ENCODE measurements around the gene ZNF346. TPM values are rescaled to one million over a fixed set of nuclear protein-coding genes. Genes with fewer than 3 reads are reported as not detected.
A peak's percentile ranks its signal among the peaks of the same experiment; 100 is the strongest.
"Not testable (repeated sequence)": the region's sequence is repeated elsewhere in the genome, so short reads cannot be mapped to it uniquely, and the experiment has no call there.

Gene ZNF346
- total RNA-seq, 3 donors from 2014 or later (not counting 1 experiment from before 2014, with no cell fraction given): 20.2 to 27.9 (median 21.6) TPM

GRCh38 chr5:176996780-176997179 is 25.7 kb upstream of the ZNF346 start:
- H3K9me3 ChIP-seq (ENCODE audit: control insufficient read depth, insufficient read depth, low read length): no peaks in the 10 kb centered on the region
- TF ChIP-seq CTCF (IDR thresholded peaks at IDR 0.05): no peak
- no peaks in the 10 kb centered on the region for H3K9me3 Mint-ChIP-seq
- H3K36me3 ChIP-seq (ENCODE audit: control insufficient read depth, insufficient read depth, low read length): no peaks in the 10 kb centered on the region
- H3K27me3 ChIP-seq (ENCODE audit: control insufficient read depth, insufficient read depth, low read length): no peaks in the 10 kb centered on the region
- intact Hi-C loops (cut with micrococcal nuclease): no loop called here
- no peaks in the 10 kb centered on the region for H3K27me3 Mint-ChIP-seq (ENCODE audit: low read depth in 2 of 2)
- peaks cover 38 to 54% of the 10 kb centered on the region in 2 donors for H3K4me1 Mint-ChIP-seq
- H3K4me3 Mint-ChIP-seq: no peak overlapping the region
- ATAC-seq (no peak), DNase-seq (no peak)
- H3K27ac ChIP-seq (ENCODE audit: low read length): no peak overlapping the region
- H3K4me1 ChIP-seq (ENCODE audit: control insufficient read depth, insufficient read depth, low read length): peaks cover 6% of the 10 kb centered on the region
- peak overlapping the region; percentile 35 to 52 for H3K27ac Mint-ChIP-seq
- H3K36me3 Mint-ChIP-seq: no peaks in the 10 kb centered on the region
- WGBS (ENCODE audit: insufficient coverage): 96% methylated on average over 5 of the region's 5 CpGs
- H3K4me3 ChIP-seq (ENCODE audit: low read length): no peak overlapping the region

- no peak overlapping the region for H3K4me3 ChIP-seq (ENCODE audit: low read length)
- WGBS (ENCODE audit: insufficient coverage): 100% methylated on average over 4 of the region's 5 CpGs
- no peak overlapping the region for H3K27ac Mint-ChIP-seq
- no peak for TF ChIP-seq CTCF (IDR thresholded peaks at IDR 0.05)
- no peaks in the 10 kb centered on the region for H3K36me3 ChIP-seq (ENCODE audit: control insufficient read depth, insufficient read depth, low read length)
- peaks cover 5% of the 10 kb centered on the region for H3K4me1 ChIP-seq (ENCODE audit: control insufficient read depth, insufficient read depth, low read length)
- no peak for DNase-seq
- no peaks in the 10 kb centered on the region for H3K27me3 Mint-ChIP-seq (ENCODE audit: low read depth in 2 of 2)
- ATAC-seq: no peak
- H3K4me1 Mint-ChIP-seq: peaks cover 36 to 51% of the 10 kb centered on the region in 2 donors
- no peak overlapping the region for H3K27ac ChIP-seq (ENCODE audit: low read length)
- H3K9me3 ChIP-seq (ENCODE audit: control insufficient read depth, insufficient read depth, low read length): no peaks in the 10 kb centered on the region
- H3K9me3 Mint-ChIP-seq: no peaks in the 10 kb centered on the region
- H3K4me3 Mint-ChIP-seq: no peak overlapping the region
- no peaks in the 10 kb centered on the region for H3K27me3 ChIP-seq (ENCODE audit: control insufficient read depth, insufficient read depth, low read length)
- no peaks in the 10 kb centered on the region for H3K36me3 Mint-ChIP-seq
- intact Hi-C loops (cut with micrococcal nuclease): no loop called here
Measured at GRCh38 chr5:176998828-176999227, 23.7 kb upstream of the ZNF346 start.

GRCh38 chr5:176999526-176999925 is 23.0 kb upstream of the ZNF346 start:
- H3K4me3 ChIP-seq (ENCODE audit: low read length); H3K4me1 ChIP-seq (ENCODE audit: control insufficient read depth, insufficient read depth, low read length); ATAC-seq; H3K27ac ChIP-seq (ENCODE audit: low read length); intact Hi-C loops (cut with micrococcal nuclease); H3K27me3 ChIP-seq (ENCODE audit: control insufficient read depth, insufficient read depth, low read length); H3K36me3 Mint-ChIP-seq; H3K27ac Mint-ChIP-seq; H3K4me3 Mint-ChIP-seq; H3K36me3 ChIP-seq (ENCODE audit: control insufficient read depth, insufficient read depth, low read length); DNase-seq; H3K9me3 ChIP-seq (ENCODE audit: control insufficient read depth, insufficient read depth, low read length); H3K9me3 Mint-ChIP-seq; H3K27me3 Mint-ChIP-seq (ENCODE audit: low read depth in 2 of 2): not testable (repeated sequence)
- peaks cover 36 to 50% of the 10 kb centered on the region in 2 donors for H3K4me1 Mint-ChIP-seq

- Mint-ChIP-seq H3K9me3 (no peaks in the 10 kb centered on the region), H3K36me3 (no peaks in the 10 kb centered on the region), H3K4me3 (no peak overlapping the region), H3K27ac (peak overlapping the region in 1 of 2 donors; percentile 91), H3K4me1 (peaks cover 31 to 39% of the 10 kb centered on the region in 2 donors), H3K27me3 (ENCODE audit: low read depth in 2 of 2) (no peaks in the 10 kb centered on the region)
- TF ChIP-seq CTCF (IDR thresholded peaks at IDR 0.05): no peak
- H3K4me1 ChIP-seq (ENCODE audit: control insufficient read depth, insufficient read depth, low read length): peaks cover 21% of the 10 kb centered on the region
- H3K4me3 ChIP-seq (ENCODE audit: low read length): no peak overlapping the region
- H3K27ac ChIP-seq (ENCODE audit: low read length): no peak overlapping the region
- WGBS (ENCODE audit: insufficient coverage): 73% methylated on average over 5 of the region's 5 CpGs
- ATAC-seq: no peak
- H3K9me3 ChIP-seq (ENCODE audit: control insufficient read depth, insufficient read depth, low read length): no peaks in the 10 kb centered on the region
- no peaks in the 10 kb centered on the region for H3K36me3 ChIP-seq (ENCODE audit: control insufficient read depth, insufficient read depth, low read length)
- no peak for DNase-seq
- intact Hi-C loops (cut with micrococcal nuclease): no loop called here
- no peaks in the 10 kb centered on the region for H3K27me3 ChIP-seq (ENCODE audit: control insufficient read depth, insufficient read depth, low read length)
Measured at GRCh38 chr5:177003649-177004048, 18.8 kb upstream of the ZNF346 start.

Data from natural killer cell (primary cell).